ENCODE data around the gene PCCA.

GRCh38 chr13:100433475-100433874 is 344.6 kb downstream of the PCCA start:
- TF ChIP-seq, protein P1, sequence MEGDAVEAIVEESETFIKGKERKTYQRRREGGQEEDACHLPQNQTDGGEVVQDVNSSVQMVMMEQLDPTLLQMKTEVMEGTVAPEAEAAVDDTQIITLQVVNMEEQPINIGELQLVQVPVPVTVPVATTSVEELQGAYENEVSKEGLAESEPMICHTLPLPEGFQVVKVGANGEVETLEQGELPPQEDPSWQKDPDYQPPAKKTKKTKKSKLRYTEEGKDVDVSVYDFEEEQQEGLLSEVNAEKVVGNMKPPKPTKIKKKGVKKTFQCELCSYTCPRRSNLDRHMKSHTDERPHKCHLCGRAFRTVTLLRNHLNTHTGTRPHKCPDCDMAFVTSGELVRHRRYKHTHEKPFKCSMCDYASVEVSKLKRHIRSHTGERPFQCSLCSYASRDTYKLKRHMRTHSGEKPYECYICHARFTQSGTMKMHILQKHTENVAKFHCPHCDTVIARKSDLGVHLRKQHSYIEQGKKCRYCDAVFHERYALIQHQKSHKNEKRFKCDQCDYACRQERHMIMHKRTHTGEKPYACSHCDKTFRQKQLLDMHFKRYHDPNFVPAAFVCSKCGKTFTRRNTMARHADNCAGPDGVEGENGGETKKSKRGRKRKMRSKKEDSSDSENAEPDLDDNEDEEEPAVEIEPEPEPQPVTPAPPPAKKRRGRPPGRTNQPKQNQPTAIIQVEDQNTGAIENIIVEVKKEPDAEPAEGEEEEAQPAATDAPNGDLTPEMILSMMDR (IDR thresholded peaks at IDR 0.05), result no peak
- TF ChIP-seq POLR2A (IDR thresholded peaks at IDR 0.05), result no peak
